KBM-7 (cell line): ENCODE measurements around the gene TRDMT1.

ENCODE experiments used
- DNase-seq: peaks from one replicate; pipeline ENCODE4 v3.0.0-alpha.2; 2015
- in situ Hi-C: fragments of 300-500 bp; cut with MboI; formaldehyde crosslinking; loops from 2 replicates; pipeline ENCODE4 v1.14.3; 2020; ENCODE audit warnings: low sequenced_read_pairs, low pct_unique_long_range_greater_than_20kb, mixed read lengths

The TRDMT1 gene

GRCh38 chr10:17151716-17152115 lies 49.8 kb downstream of the TRDMT1 start:
- in situ Hi-C loops: no loop called here

GRCh38 chr10:17147884-17148489 lies 53.5 kb downstream of the TRDMT1 start:
- in situ Hi-C loops: no loop called here
- no peak for DNase-seq

More at GRCh38 chr10:17151716-17152115, 49.8 kb downstream of the TRDMT1 start:
- no peak for DNase-seq

GRCh38 chr10:17146892-17147291 lies 54.6 kb downstream of the TRDMT1 start:
- in situ Hi-C loops: no loop called here
- no peak for DNase-seq

GRCh38 chr10:17145239-17145638 lies 56.2 kb downstream of the TRDMT1 start:
- in situ Hi-C loops: no loop called here
- DNase-seq: no peak

- DNase-seq: no peak
- in situ Hi-C loops: no loop called here
Measured at GRCh38 chr10:17144757-17145156, 56.7 kb downstream of the TRDMT1 start.

- in situ Hi-C loops: no loop called here
- no peak for DNase-seq
Measured at GRCh38 chr10:17144032-17144431, 57.4 kb downstream of the TRDMT1 start.

GRCh38 chr10:17143055-17143690 lies 58.3 kb downstream of the TRDMT1 start:
- in situ Hi-C loops: no loop called here
- DNase-seq: no peak

- DNase-seq: no peak
- in situ Hi-C loops: no loop called here
Measured at GRCh38 chr10:17141504-17142229, 59.8 kb downstream of the TRDMT1 start.

GRCh38 chr10:17140386-17140761 lies 61.1 kb downstream of the TRDMT1 start:
- in situ Hi-C loops: no loop called here
- no peak for DNase-seq

- in situ Hi-C loops: no loop called here
- no peak for DNase-seq
Measured at GRCh38 chr10:17138460-17139042, 62.9 kb downstream of the TRDMT1 start.

GRCh38 chr10:17134737-17135260 lies 66.7 kb downstream of the TRDMT1 start:
- no peak for DNase-seq
- in situ Hi-C loops: no loop called here

GRCh38 chr10:17134282-17134681 lies 67.2 kb downstream of the TRDMT1 start:
- no peak for DNase-seq

GRCh38 chr10:17129741-17130140 lies 71.7 kb downstream of the TRDMT1 start, which contains the start of gene CUBN:
Gene CUBN (minus strand): TSS chr10:17129811. CDS start chr10:17129765, 46 bp downstream.
- in situ Hi-C loops: no loop called here

More at GRCh38 chr10:17134282-17134681, 67.2 kb downstream of the TRDMT1 start:
- in situ Hi-C loops: no loop called here

GRCh38 chr10:17128261-17128660 lies 73.2 kb downstream of the TRDMT1 start:
- DNase-seq: no peak
- in situ Hi-C loops: no loop called here

More at GRCh38 chr10:17129741-17130140, 71.7 kb downstream of the TRDMT1 start, which contains the start of gene CUBN:
- DNase-seq: no peak

- DNase-seq: no peak
- in situ Hi-C loops: no loop called here
Measured at GRCh38 chr10:17126327-17126726, 75.1 kb downstream of the TRDMT1 start.

GRCh38 chr10:17125206-17125893 lies 76.1 kb downstream of the TRDMT1 start:
- no peak for DNase-seq
- in situ Hi-C loops: no loop called here

GRCh38 chr10:17123961-17124360 lies 77.5 kb downstream of the TRDMT1 start:
- in situ Hi-C loops: no loop called here
- no peak for DNase-seq

GRCh38 chr10:17122726-17123661 lies 78.5 kb downstream of the TRDMT1 start:
- in situ Hi-C loops: no loop called here
- DNase-seq: no peak
